GM18870 (cell line): ENCODE measurements around the gene ZNF211.

ENCODE experiments used
- ATAC-seq: cut with Tn5 transposase; IDR thresholded peaks from one replicate; pipeline ENCODE4 v1.9.1; 2021; ENCODE audit warnings: moderate library complexity; ENCODE audit not compliant: unreplicated experiment

ZNF211 gene

GRCh38 chr19:57655443-57655842 is 22.5 kb downstream of the ZNF211 start:
- ATAC-seq = no peak

- no peak for ATAC-seq
These were observed 23.4 kb downstream of the ZNF211 start for GRCh38 chr19:57656346-57656745.

- no peak for ATAC-seq
These were observed 31.5 kb downstream of the ZNF211 start for GRCh38 chr19:57664269-57665127.

GRCh38 chr19:57665261-57665806 is 32.4 kb downstream of the ZNF211 start:
- ATAC-seq = no peak

GRCh38 chr19:57667228-57667627 is 34.3 kb downstream of the ZNF211 start:
- no peak for ATAC-seq

GRCh38 chr19:57668635-57669034 is 35.7 kb downstream of the ZNF211 start, which contains the start of gene ZSCAN4:
TSS of gene ZSCAN4 (plus strand) at chr19:57668935. CDS start at chr19:57676146, 7,211 bp downstream.
- ATAC-seq = no peak

GRCh38 chr19:57671124-57671895 is 38.3 kb downstream of the ZNF211 start:
- ATAC-seq = no peak

GRCh38 chr19:57672466-57672865 is 39.5 kb downstream of the ZNF211 start:
- no peak for ATAC-seq

GRCh38 chr19:57675881-57676280 is 42.9 kb downstream of the ZNF211 start:
- no peak for ATAC-seq

- no peak for ATAC-seq
These were observed 49.3 kb downstream of the ZNF211 start for GRCh38 chr19:57682226-57682766.

- no peak for ATAC-seq
These were observed 53.8 kb downstream of the ZNF211 start for GRCh38 chr19:57686727-57687126.

GRCh38 chr19:57687363-57688010 is 54.5 kb downstream of the ZNF211 start:
- no peak for ATAC-seq

- no peak for ATAC-seq
These were observed 55.2 kb downstream of the ZNF211 start for GRCh38 chr19:57688011-57688763.

GRCh38 chr19:57689750-57690149 is 56.8 kb downstream of the ZNF211 start:
- no peak for ATAC-seq
